Endothelial cell of umbilical vein (primary cell): ENCODE measurements around the gene PEAK3. TPM values are rescaled to one million over a fixed set of nuclear protein-coding genes. Genes with fewer than 3 reads are reported as not detected.

Experiments used
- BruUV-seq: library from RNA; stranded (reverse); fragments of 400-500 nt; replicated peaks from 2 replicates; lab custom pipeline; 2021; lab: Mats Ljungman, UMichigan
- CTCF ChIA-PET: fragments of 300-600, 350-600 bp; sonication (Branson Sonifier 250); formaldehyde crosslinking; loops from one replicate; lab custom pipeline; 2021; ENCODE audit warnings: antibody characterized with exemption, inconsistent platforms; lab: Charles Lee
- POLR2A ChIA-PET: fragments of 300-600, 350-600 bp; sonication (Branson Sonifier 250); formaldehyde crosslinking; loops from one replicate; lab custom pipeline; 2021; ENCODE audit warnings: antibody characterized with exemption, inconsistent platforms; lab: Charles Lee
- DNase-seq: peaks from one replicate; pipeline ENCODE4 v3.0.0-alpha.2; 2011; ENCODE audit warnings: low read depth, low spot score
- FAIRE-seq: peaks from 2 replicates; lab custom pipeline; 2011; peaks lifted over from hg19 to GRCh38; lab: Jason Lieb, UNC
- H2AFZ ChIP-seq: 2 replicates; pipeline ENCODE4 v1.6.0; 2012; ENCODE audit warnings: low read depth, low read length, control low read depth, inconsistent platforms
- H3K27ac ChIP-seq: 2 replicates; pipeline ENCODE4 v1.5.1; 2011; ENCODE audit warnings: low read depth, mild to moderate bottlenecking, control low read depth, low read length, moderate library complexity; ENCODE audit not compliant: insufficient read depth
- H3K27me3 ChIP-seq, 2 experiments: 2 replicates each; pipeline versions ENCODE4 v1.6.0 to v1.6.1; 2011; ENCODE audit warnings: low read length in 2 of 2, mixed read lengths in 1 of 2; ENCODE audit not compliant: control insufficient read depth in 2 of 2, insufficient read depth in 2 of 2
- H3K36me3 ChIP-seq, 2 experiments: 2 replicates in 1 of 2; 3 replicates in 1 of 2; pipeline ENCODE4 v1.5.1; 2011; ENCODE audit warnings: low read length in 2 of 2, mild to moderate bottlenecking in 1 of 2, moderate library complexity in 1 of 2; ENCODE audit not compliant: control insufficient read depth in 2 of 2, insufficient read depth in 2 of 2; ENCODE audit errors: extremely low read depth in 1 of 2
- H3K4me1 ChIP-seq: 3 replicates; pipeline ENCODE4 v1.5.1; 2011; ENCODE audit warnings: mild to moderate bottlenecking, low read length; ENCODE audit not compliant: control insufficient read depth, insufficient read depth; ENCODE audit errors: extremely low read depth
- H3K4me2 ChIP-seq: 2 replicates; pipeline ENCODE4 v1.6.1; 2011; ENCODE audit warnings: low read length, control low read depth, mixed read lengths; ENCODE audit not compliant: insufficient read depth
- H3K4me3 ChIP-seq, 3 experiments: fragments of 200-600 bp in 1 of 3; sonication (generic), shearing (Covaris generic) in 1 of 3; replicated peaks in 1 of 3; 2 replicates each; pipeline ENCODE4 v1.5.1; 2011 to 2016; ENCODE audit warnings: control low read depth in 3 of 3, low read length in 3 of 3, mild to moderate bottlenecking in 2 of 3, inconsistent platforms in 1 of 3, low read depth in 1 of 3, moderate library complexity in 1 of 3; ENCODE audit not compliant: insufficient read depth in 1 of 3
- H3K79me2 ChIP-seq: 2 replicates; pipeline ENCODE4 v1.6.0; 2012; ENCODE audit warnings: low read length, inconsistent platforms; ENCODE audit not compliant: control insufficient read depth, insufficient read depth
- H3K9ac ChIP-seq: replicated peaks from 2 replicates; pipeline ENCODE3; 2011; ENCODE audit warnings: low read length, control low read depth; ENCODE audit not compliant: insufficient read depth; ENCODE audit errors: extremely low read depth
- H3K9me1 ChIP-seq: replicated peaks from 3 replicates; pipeline ENCODE4 v1.6.0; 2011; ENCODE audit warnings: mild to moderate bottlenecking, low read length; ENCODE audit not compliant: control insufficient read depth, insufficient read depth; ENCODE audit errors: extremely low read depth
- H3K9me3 ChIP-seq: replicated peaks from 2 replicates; pipeline ENCODE4 v1.5.1; 2012; ENCODE audit warnings: low read length, inconsistent platforms; ENCODE audit not compliant: control insufficient read depth, insufficient read depth
- H4K20me1 ChIP-seq: replicated peaks from 2 replicates; pipeline ENCODE3; 2011; ENCODE audit warnings: mild to moderate bottlenecking, low read length; ENCODE audit not compliant: control insufficient read depth, insufficient read depth; ENCODE audit errors: extremely low read depth
- CTCF ChIP-seq, 2 donors: IDR thresholded peaks; 1 replicate in 1 of 2; 2 replicates in 1 of 2; pipeline ENCODE4 v1.5.1; 2011; ENCODE audit warnings: low read length in 2 of 2, mild to moderate bottlenecking in 2 of 2, moderate library complexity in 2 of 2, control low read depth in 1 of 2, inconsistent platforms in 1 of 2, low read depth in 1 of 2; ENCODE audit not compliant: insufficient read depth in 1 of 2; ENCODE audit errors: extremely low read depth in 1 of 2
- EZH2 ChIP-seq: IDR thresholded peaks from 2 replicates; pipeline ENCODE4 v1.6.1; 2012; ENCODE audit warnings: borderline replicate concordance, low read depth, mild to moderate bottlenecking, moderate library complexity, low read length, inconsistent platforms; ENCODE audit not compliant: severe bottlenecking
- FOS ChIP-seq: IDR thresholded peaks from 2 replicates; pipeline ENCODE4 v1.6.1; 2011; ENCODE audit warnings: mild to moderate bottlenecking, low read length, moderate library complexity, borderline replicate concordance; ENCODE audit not compliant: insufficient read depth
- GATA2 ChIP-seq: IDR thresholded peaks from 2 replicates; pipeline ENCODE4 v1.7.0; 2011; ENCODE audit warnings: low read depth, mild to moderate bottlenecking, moderate library complexity, mixed read lengths, low read length; ENCODE audit not compliant: insufficient read length, insufficient read depth
- JUN ChIP-seq: IDR thresholded peaks from 2 replicates; pipeline ENCODE4 v1.6.1; 2011; ENCODE audit warnings: borderline replicate concordance, low read depth; ENCODE audit not compliant: insufficient read length, insufficient read depth
- MAX ChIP-seq: IDR thresholded peaks from 2 replicates; pipeline ENCODE4 v1.6.1; 2011; ENCODE audit not compliant: insufficient read depth, insufficient read length
- MYC ChIP-seq: IDR thresholded peaks from one replicate; pipeline ENCODE4 v1.6.1; 2011; ENCODE audit warnings: mild to moderate bottlenecking, low read depth, low read length
- POLR2A ChIP-seq: IDR thresholded peaks from 2 replicates; pipeline ENCODE4 v1.6.1; 2012; ENCODE audit warnings: low read depth, mild to moderate bottlenecking, control low read depth, low read length
- POLR2AphosphoS5 ChIP-seq: IDR thresholded peaks from 2 replicates; pipeline ENCODE4 v1.6.1; 2012; ENCODE audit warnings: low read depth, mild to moderate bottlenecking, control low read depth, low read length, moderate library complexity; ENCODE audit not compliant: insufficient read depth
- dilution Hi-C: fragments of 300-500 bp; cut with MboI; formaldehyde crosslinking; loops from one replicate; pipeline ENCODE4 v1.15.0; 2019; ENCODE audit warnings: low sequenced_read_pairs; ENCODE audit not compliant: extremely low pct_ligation_motif_present
- intact Hi-C: fragments of 100-400 bp; cut with micrococcal nuclease; formaldehyde crosslinking; loops from one replicate; pipeline ENCODE4 v1.10.0; 2022
- polyA plus RNA-seq, 4 experiments: library from polyadenylated mRNA; depleted of rRNA in 3 of 4; stranded (reverse) in 3 of 4; unstranded in 1 of 4; fragments of >200 nt; gene quantifications; 2 replicates each; pipeline versions ENCODE4 v1.2.1 to v1.2.3, GENCODE V29; 2011 to 2012; ENCODE audit warnings: missing spikeins in 1 of 4
- total RNA-seq: library from RNA; stranded (reverse); gene quantifications from 2 replicates; pipeline ENCODE4 v1.2.3, GENCODE V29; 2021

Gene PEAK3
- total and polyA plus RNA-seq, 2 donors (not counting 3 experiments of a cell fraction or from before 2014, with no cell fraction given) = 0.03 TPM; not detected in 1

- Histone ChIP-seq H3K27ac (no peak overlapping the region), H3K9ac (no peak overlapping the region), H3K9me1 (no peaks in the 10 kb centered on the region), H4K20me1 (no peaks in the 10 kb centered on the region), H3K36me3 (peaks cover 0 to 5% of the 10 kb centered on the region in 2 experiments), H3K4me3 (no peak overlapping the region), H3K9me3 (no peaks in the 10 kb centered on the region), H3K4me2 (no peak overlapping the region), H3K4me1 (peaks cover 11% of the 10 kb centered on the region), H3K79me2 (no peaks in the 10 kb centered on the region), H3K27me3 (peaks cover 22 to 40% of the 10 kb centered on the region in 2 experiments), H2AFZ (no peak overlapping the region)
- ChIA-PET POLR2A (no interaction called here), CTCF (interaction anchor here (1.1 to 3.2 kb wide), 5 partner anchors 8 to 94 kb away, joined by 3 to 15 read pairs (median 9); partner anchors contain the start of gene PLEKHJ1)
- TF ChIP-seq MAX (no peak), GATA2 (no peak), JUN (no peak), MYC (no peak), EZH2 (no peak), POLR2AphosphoS5 (no peak), FOS (no peak), POLR2A (no peak), CTCF (IDR thresholded peaks at IDR 0.05; ENCODE audit: extremely low read depth in 1 of 2, insufficient read depth in 1 of 2, low read depth in 1 of 2, low read length in 2 of 2) (no peak)
- no peak for FAIRE-seq
- no TSS peak for BruUV-seq
- intact Hi-C loops = no loop called here
- dilution Hi-C loops = no loop called here
- no peak for DNase-seq
These were observed 29.2 kb downstream of the PEAK3 start for GRCh38 chr19:2252797-2253105.
